HG02870 (cell line): Measurements from ENCODE around the gene MRPL54.
"Not testable (repeated sequence)": the region's sequence is repeated elsewhere in the genome, so short reads cannot be mapped to it uniquely, and the experiment has no call there.

ENCODE experiments used
- ATAC-seq: cut with Tn5 transposase; IDR thresholded peaks from one replicate; pipeline ENCODE4 v1.9.1; 2021; ENCODE audit warnings: mild to moderate bottlenecking, moderate library complexity; ENCODE audit not compliant: unreplicated experiment

Gene MRPL54

DNA sequence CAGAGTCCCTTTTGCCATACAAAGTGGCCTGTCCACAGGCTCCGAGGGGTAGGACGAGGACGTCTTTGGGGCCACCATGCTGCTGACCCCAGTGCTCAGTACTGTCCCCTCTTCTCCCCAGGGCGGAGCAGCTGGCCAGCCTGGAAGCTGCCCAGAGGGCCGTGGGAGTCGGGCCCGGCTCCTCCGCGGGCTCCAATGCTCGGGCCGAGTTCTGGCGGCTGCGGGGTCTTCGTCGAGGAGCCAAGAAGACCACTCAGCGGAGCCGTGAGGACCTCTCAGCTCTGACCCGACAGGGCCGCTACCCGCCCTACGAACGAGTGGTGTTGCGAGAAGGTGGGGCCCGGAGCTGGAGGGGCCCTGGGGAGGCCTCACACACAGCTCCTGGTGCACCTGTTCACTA is 22.1 kb upstream of the MRPL54 start:
- no peak for ATAC-seq

DNA sequence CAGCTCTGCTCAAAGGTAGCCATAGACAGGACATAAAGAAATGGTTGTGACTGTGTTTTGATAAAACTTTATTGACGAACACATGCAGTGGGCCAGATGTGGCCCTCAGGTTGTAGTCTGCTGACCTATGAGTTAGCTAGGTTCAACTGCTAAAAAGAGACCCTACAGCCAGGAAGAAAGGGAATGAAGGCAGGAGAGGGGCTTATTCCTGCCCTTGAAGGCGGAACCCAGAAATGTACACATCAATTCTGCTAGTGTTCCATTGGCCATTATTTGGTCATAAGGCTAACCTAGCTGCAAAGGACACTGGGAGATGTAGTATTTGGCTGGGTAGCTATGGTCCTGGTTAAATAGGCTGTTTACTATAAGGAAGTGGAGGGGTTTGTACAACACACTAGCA is 19.0 kb upstream of the MRPL54 start:
- ATAC-seq = no peak

DNA sequence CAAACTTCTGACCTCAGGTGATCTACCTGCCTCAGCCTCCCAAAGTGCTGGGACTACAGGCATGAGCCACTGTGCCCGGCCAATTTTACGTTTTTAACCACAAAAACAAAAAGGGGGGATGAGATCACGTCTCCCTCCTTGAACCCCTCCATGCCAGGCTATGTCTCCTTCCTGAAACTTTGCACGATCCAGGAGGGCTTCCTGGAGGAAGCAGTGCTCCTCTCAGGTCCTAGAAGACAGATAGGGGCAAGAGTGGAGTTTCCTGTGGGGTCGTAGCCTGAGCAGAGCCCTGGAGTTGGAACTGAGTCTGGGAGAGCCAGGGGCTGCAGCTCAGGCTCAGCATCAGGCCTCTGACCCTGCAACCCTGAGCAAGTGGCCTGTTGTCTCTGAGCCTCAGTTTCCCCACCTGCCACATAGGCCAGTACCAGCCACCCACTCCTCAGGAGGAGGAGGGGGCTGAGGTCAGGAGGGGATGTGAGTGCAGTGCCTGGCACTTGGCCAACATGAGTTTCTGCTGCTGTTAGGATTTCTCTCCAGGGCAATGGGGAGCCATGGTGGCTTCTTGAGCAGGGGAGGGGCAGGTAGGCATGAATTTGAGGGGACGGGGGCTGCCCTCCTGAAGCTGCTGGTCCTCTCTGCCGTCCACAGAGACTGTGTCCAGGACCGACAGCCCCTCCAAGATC is 17.0 kb upstream of the MRPL54 start:
- no peak for ATAC-seq

DNA sequence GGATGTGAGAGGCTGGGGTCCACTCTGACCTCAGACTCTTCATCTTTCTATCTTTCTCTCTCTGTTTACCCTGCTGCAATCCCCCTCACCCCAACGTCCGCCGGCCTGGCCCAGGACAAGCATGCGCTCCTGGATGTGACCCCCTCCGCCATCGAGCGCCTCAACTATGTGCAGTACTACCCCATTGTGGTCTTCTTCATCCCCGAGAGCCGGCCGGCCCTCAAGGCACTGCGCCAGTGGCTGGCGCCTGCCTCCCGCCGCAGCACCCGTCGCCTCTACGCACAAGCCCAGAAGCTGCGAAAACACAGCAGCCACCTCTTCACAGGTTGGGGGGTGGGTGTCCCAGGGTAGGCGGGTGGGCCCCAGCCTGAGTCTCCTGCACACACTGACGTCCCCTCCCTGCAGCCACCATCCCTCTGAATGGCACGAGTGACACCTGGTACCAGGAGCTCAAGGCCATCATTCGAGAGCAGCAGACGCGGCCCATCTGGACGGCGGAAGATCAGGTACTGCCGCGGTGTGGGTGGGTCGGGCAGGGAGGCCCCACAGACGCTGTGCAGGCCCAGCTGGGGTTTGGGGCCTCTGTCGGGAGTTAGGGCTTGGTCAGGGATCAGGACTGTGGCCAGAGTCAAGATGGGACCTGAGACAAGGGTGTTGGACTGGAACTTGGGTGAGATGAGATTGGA is 16.0 kb upstream of the MRPL54 start:
- no peak for ATAC-seq

DNA sequence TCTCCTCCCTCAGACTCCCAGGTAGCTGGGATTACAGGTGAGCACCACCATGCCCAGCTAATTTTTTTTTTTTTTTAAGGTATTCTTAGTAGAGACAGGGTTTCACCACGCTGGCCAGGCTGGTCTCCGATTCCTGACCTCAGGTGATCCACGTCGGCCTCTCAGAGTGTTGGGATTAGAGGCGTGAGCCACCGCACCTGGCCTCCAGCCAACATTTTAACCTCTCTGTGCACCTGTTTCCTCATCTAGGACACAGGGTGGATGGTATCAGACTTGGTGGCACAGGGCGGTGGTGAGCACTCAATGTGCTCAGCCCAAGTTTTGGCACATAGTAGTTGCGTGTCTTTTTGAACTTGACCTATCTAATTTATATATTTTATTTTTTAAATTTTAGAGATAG is 13.5 kb upstream of the MRPL54 start:
- no peak for ATAC-seq

DNA sequence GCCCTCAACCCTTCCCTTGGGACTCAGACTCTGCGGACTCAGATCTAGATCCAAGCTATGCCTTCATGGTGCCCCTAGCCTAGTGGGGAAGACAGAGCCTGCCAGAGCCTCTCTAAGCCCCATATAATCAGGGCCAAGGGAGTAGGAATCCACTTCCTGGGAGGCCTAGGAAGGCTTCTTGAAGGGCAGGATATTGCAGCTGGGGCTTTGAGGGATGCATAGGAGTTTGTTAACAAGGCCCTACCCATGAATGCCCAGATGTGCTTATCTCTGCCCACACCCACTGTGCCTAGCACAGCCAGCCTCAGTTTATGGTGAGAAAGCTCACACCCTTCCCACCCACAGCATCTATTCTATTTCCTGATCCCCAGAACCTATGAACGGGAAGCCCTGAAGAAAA is 12.3 kb upstream of the MRPL54 start:
- no peak for ATAC-seq

DNA sequence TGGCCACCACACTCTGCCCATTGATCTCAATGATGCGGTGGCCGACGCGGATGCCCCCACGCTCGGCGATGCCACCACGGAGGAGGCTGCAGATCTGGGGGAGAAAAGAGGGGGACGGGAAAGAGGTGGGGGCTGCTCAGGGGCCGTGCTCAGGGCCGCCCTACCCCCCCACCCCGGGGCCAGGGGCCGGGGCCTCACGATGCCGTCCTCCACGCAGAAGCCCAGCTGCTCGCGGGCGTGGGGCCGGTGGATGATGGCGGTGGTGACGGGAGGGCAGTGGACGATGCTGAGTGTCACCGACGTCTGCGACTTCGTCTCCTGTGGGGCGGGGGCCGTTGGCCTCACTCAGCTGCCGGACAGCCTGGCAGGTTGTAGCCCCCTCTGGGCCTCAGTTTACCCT is 11.2 kb upstream of the MRPL54 start:
- no peak for ATAC-seq

DNA sequence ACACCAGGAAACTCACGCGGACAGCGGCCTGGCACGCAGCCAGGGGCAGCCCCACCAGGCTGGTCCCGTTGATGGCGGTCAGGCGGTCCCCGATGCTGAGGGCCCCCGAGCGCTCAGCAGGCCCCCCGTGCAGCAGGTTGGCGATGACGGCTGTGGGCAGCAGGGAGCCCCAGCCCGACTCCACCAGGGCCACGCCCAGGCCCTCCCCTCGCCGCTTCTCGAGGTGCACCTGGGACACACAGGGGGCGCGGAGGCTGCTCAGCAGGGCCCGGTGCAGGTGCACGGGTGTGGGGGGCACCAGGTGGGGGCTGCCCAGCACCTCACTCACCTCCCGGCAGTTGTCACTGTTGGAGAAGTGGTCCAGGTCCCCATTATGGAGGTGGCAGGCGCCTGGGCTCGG is 10.0 kb upstream of the MRPL54 start:
- ATAC-seq = no peak

DNA sequence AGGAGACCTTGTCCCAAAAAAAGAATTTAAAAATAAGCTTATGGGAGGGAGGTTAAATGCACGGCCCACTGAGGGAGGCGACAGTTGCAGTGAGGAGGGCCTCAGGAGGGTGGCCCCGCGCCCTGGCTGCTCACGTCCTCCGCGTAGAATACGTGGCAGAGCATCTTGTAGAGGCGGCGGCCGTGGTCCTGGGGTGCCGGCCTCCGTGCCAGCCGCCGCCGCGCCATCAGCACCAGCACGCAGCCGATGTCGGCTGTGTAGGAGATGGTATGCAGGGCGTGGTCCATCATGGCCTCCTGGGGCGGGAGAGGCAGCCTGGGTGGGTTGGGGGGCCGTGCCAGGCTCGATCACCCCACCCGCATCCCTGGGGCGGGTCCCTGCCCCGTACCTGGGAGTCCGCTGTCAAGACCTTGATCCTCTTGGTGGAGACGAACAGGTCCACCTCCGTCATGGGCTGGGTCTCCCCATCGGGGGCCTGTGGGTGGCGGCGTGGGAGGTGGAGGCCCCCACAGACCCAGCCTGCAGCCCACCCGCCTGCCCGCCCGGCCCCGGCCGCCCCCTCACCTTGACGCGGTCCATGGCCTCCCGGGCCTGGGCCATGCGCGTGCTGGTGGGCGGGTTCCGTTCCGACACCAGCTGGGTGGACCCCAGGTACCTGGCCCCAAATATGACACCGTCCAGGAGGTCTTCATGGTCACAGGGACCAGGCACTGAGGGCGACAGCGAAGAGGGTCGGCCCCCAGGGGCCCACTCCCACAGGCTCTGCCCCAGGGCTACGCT is 8.7 kb upstream of the MRPL54 start:
- ATAC-seq = no peak

DNA sequence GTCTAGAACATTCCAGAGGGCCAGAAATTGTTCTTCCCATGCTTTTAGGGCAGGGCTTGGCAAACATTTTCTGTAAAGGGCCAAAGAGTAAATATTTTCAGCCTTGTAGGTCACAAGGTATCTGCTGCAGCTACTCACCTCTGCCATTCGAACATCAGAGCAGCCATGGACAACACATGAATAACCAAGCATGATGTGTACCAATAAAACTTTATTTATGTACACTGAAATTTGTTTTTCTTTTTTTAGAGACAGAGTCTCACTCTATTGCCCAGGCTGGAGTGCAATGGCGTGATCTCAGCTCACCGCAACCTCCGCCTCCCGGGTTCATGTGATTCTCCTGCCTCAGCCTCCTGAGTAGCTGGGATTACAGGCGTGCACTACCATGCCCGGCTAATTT is 4.8 kb upstream of the MRPL54 start:
- not testable (repeated sequence) for ATAC-seq

DNA sequence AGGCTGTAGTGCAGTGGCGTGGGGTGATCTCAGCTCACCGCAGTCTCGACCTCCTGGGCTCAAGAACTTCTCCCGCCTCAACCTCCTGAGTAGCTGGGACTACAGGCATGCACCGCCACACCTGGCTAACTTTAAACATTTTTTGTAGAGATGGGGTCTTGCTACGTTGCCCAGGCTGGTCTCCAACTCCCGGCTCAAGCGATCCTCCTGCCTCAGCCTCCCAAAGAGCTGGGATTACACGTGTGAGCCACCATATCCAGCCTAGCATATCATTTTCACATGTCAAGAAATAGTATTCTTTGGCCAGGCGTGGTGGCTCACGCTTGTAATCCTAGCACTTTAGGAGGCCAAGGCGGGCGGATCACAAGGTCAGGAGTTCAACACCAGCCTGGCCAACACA is 4.2 kb upstream of the MRPL54 start:
- not testable (repeated sequence) for ATAC-seq

DNA sequence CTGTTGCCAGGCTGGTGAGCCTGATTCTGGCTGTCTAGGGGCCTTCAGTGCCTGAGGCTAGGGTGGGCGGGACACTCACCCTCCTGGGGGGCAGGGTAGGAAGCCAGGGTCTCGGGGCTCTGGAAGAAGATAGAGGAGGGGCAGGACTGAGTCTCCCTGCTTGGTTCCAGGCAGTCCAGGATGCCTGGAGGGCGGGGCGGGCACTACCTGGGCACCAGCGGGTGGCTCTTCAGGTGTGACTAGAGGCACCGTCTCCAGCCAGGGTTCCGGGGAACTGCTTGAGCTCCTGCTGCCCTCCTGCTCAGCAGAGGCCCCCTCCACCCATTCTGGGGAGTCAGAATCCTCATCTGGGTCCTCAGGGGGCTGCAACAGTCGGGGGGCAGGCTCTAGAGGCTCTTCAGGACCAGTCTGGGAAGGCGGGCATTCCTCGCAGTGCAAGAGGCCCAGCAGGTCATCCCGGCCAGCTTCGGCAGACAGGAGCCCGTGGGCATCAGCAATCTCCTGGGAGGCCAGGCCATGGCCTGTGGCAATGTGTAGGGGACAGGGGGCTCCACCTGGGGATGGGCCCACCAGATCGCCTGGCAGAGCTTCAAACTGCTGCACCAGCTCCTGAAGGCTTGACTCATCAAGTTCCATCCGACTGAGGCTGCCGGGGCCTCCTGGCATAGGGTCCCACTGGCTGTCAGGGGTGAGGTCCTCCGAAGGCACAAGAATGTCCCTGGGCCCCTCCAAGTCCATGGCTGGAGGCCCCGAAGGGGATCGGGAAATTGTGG is 2.8 kb upstream of the MRPL54 start:
- no peak for ATAC-seq

DNA sequence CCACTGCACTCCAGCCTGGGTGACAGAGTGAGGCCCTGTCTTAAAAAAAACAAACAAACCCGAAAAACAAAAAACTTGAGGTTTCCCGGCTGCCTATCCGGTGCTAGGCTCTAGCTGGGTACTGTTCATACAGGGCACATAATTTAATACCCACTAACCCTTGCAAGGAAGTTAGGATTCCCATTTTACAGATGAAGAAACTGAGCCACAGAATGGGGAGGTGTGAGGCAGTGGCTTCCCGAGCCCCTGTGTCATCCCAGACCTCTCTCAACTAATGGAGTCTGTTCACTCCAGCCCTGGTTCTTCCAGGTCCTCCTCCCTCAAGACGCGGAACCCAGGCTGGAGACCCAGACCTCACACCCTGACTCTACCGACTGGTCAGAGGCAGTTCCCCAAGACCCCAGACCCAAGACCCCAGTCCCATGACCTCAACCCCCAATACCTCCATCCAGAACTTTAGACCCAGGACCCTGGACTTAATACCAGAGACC is 1.6 kb upstream of the MRPL54 start:
- no peak for ATAC-seq

DNA sequence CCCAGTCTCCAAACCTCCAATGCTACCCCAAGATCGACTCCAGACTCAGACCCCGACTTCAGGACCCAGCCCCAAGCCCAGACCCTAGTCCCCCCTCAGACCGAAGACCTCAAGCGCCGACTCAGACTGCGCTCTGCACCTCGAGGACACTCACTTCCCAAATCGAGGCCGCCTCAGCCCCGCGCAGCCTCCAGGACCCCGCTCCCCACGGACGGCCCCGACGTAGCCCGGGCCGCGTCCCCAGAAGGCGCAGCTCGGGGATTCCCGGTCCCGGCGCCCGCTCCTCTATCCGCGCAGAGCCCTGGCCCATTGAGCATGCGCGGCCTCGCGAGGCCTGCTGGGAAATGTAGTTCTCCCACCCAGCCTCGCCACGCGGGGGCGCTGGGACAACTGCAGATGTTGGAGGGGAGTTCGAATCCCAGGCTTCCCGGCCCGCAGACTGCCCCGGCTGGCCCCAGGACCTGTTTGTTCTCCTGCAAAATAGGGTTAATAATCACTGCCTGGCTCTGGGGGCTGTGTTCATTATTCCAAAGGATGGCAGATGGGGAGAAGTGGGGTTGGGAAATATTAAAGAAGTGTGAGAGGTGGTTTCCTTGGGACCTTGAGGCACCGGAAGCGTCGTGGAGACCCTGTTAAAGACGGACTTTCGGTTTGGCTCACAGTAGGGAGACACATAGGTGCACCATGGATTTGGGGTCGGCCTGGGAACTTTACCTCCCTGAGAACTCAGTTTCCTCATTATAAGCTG is 926 bp upstream of the MRPL54 start, which contains the start of gene APBA3:
Gene APBA3, minus strand, starts transcription at position 311 of the 748 bp plus-strand sequence. CDS start 1,428 bp downstream, outside the sequence.
- ATAC-seq = peak; percentile 36

DNA sequence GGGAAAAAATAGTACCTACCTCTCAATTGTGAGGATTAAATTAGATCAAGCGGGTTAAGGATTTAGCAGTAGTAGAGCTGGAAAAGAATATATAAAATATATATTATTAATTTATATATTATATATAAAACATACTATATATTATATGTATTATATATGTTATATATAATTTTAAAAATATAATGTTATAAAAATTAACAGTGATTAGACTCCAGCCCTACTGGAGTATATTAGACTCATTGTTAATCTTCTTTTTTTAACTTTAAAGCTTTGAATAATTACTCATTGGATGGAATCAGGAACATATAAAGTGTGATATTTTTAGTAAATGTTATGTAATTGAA is 380 bp upstream of the MRPL54 start:
- ATAC-seq = no peak

DNA sequence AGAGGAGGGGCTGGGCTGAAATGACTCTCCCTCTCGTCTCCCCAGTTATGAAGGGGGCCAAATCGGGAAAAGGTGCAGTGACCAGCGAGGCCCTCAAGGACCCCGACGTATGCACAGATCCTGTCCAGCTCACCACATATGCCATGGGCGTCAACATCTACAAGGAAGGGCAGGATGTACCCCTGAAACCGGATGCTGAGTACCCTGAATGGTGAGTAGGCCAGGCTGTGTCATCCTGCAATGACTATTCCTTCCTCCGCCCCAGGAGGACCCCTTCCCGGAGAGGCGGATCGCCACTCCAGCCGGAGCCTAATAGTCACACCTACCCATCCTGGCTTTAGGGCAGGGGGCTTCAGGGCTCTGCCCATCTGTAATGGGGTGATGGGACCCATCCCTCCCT is 2.6 kb downstream of the MRPL54 start:
- no peak for ATAC-seq

DNA sequence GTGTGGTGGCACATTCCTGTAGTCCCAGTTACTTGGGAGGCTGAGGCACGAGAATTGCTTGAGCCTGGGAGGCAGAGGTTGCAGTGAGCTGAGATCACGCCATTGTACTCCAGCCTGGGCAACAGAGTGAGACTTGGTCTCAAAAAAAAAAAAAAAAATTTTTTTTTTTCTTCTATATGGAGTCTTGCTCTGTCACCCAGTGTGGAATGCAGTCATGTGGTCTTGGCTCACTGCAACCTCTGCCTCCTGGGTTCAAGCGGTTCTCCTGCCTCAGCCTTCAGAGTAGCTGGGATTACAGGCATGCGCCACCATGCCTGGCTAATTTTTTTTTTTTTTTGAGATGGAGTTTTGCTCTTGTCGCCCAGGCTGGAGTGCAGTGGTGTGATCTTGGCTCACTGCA is 3.3 kb downstream of the MRPL54 start:
- ATAC-seq = not testable (repeated sequence)

DNA sequence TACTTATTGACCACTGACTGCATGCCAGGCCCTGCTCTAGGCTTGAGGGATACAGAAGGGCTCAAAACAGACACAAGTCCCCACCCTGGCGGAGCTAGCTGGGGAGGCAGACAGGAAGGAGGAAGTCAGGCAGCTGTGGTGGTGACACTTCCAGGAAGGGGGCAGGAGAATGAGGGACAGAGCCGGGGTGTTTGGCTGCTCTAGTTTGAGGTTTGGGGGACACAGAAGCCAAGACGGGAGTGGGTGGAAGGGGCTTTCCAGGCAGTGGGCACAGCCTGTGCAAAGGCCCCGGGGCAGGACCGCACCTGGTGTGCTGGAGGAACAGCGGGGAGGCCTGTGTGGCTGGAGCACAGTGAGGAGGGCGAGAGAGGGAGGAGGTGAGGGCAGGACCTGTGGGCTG is 4.0 kb downstream of the MRPL54 start:
- ATAC-seq = no peak

DNA sequence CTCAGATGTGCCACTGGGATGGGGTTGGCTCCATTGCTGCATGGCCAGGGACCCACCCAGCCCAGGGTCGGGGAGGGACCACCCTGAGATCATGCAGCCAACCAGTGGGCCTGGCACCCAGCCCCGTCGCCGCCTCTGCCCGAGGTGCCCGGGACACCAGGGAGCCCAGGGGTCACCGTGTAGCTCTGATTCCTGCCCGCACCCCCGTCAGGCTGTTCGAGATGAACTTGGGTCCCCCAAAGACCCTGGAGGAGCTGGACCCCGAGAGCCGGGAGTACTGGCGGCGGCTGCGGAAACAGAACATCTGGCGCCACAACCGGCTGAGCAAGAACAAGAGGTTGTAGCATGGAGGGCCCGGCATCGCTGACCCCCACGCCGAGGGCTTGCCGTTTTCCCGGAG is 4.6 kb downstream of the MRPL54 start:
- no peak for ATAC-seq

DNA sequence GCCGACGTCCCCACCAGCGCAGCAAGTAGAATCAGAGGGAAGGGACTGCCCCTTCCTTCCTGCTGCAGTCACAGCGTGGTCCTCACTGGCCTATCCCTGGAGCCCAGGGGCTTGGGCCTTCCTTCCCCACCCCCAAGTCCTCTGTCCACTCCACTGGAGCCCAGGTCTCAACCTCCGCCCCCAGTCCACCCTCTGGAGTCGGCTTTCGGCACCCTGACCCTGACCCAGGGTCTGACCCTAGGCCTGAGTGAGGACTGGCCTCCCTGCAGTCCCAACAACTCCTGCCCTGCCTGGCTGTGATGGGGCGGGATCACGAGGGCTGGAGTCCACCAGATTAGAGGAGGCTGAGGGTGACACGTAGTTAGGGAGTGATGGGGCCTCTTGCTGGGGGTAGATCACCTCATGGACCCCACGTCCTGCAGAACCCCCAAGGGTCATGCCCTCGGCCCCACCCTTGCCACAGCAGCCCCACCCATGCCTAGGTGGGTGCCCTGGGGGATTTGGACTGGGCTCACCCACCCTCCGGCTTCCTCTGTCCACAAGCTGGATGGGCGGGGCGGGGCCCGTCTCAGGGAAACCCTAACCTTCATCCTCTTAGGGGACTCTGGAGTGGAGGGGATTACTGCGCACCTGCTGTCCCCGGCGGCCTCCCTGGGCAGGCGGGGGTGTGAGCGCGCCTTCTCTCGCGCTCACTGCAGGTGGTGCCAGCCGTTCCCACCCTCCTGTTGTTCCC is 5.7 kb downstream of the MRPL54 start:
- ATAC-seq = no peak
